HPDE6-E6E7 (cell line): ENCODE measurements around the gene NBR1.
"Not testable (repeated sequence)": the region's sequence is repeated elsewhere in the genome, so short reads cannot be mapped to it uniquely, and the experiment has no call there.

Experiments
- DNase-seq: peaks from one replicate; pipeline ENCODE4 v3.0.0; 2011; ENCODE audit warnings: missing footprints; ENCODE audit errors: extremely low spot score

The NBR1 gene

DNA sequence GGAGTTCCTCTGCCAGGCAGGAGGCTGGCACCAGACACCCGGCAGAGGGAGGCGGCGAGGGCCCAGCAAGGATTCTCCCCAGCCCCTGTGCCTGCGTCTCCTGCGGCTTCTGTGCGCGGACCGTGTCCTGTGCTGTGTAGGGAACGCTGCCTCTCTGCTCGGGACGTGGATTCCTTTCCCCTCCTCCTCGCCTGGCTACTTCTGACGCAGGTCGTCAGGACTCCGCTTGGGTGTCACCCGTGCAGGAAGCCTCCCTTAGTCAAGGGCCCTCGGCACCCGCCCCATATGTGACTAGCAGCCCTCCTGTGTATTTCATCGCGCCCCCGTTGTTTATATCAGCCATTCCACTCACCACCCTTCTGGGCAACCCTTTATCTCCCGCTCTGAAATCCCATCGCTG, 75.4 kb downstream of the NBR1 start:
- DNase-seq: not testable (repeated sequence)
